Testis (tissue), 2 donors: ENCODE measurements around the gene TMEM242.

Experiments used
- POLR2A ChIP-seq: fragments of 450-650 bp; IDR thresholded peaks from one replicate; pipeline ENCODE4 v1.6.1; 2017; ENCODE audit warnings: antibody characterized with exemption, mild to moderate bottlenecking, moderate library complexity
- TF ChIP-seq, protein P1 (sequence below), 3 experiments: fragments of 450-650 bp in 2 of 3; fragments of 200-600 bp in 1 of 3; sonication (generic) in 1 of 3; IDR thresholded peaks; one replicate each; pipeline ENCODE4 v1.5.1; 2016 to 2019; ENCODE audit warnings: antibody characterized with exemption in 3 of 3, mild to moderate bottlenecking in 2 of 3, moderate library complexity in 1 of 3

DNA sequence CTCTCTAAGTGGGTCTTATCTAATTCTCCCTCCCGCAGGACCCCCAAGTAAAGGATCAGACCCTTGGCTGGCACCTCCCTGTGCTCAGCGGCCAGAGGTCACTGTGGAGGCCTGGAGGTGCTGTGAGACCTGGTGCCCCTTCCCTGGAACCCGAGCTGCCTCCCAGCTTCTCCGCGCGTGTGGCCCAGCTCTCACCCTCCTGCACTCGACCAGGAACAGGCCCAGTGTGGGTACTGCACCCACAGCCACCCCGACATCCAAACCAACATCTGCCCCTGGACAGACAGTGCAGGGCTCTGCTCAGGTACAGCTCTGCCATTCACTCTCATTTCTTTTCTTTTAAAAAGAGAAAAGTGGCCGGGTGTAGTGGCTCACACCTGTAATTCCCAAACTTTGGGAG, 42.4 kb downstream of the TMEM242 start:
- no peak for TF ChIP-seq POLR2A
- TF ChIP-seq, protein P1, sequence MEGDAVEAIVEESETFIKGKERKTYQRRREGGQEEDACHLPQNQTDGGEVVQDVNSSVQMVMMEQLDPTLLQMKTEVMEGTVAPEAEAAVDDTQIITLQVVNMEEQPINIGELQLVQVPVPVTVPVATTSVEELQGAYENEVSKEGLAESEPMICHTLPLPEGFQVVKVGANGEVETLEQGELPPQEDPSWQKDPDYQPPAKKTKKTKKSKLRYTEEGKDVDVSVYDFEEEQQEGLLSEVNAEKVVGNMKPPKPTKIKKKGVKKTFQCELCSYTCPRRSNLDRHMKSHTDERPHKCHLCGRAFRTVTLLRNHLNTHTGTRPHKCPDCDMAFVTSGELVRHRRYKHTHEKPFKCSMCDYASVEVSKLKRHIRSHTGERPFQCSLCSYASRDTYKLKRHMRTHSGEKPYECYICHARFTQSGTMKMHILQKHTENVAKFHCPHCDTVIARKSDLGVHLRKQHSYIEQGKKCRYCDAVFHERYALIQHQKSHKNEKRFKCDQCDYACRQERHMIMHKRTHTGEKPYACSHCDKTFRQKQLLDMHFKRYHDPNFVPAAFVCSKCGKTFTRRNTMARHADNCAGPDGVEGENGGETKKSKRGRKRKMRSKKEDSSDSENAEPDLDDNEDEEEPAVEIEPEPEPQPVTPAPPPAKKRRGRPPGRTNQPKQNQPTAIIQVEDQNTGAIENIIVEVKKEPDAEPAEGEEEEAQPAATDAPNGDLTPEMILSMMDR (IDR thresholded peaks at IDR 0.05), result no peak
